H1 (cell line): Measurements from ENCODE around the gene CACNA2D3. TPM values are rescaled to one million over a fixed set of nuclear protein-coding genes. Genes with fewer than 3 reads are reported as not detected.

Experiments used
- BRCA1 ChIP-seq: IDR thresholded peaks from 2 replicates; pipeline ENCODE4 v1.6.1; 2012; ENCODE audit warnings: low read depth, low read length, improper control_type of control experiment
- CHD7 ChIP-seq: fragments of 300-600 bp; sonication (generic); IDR thresholded peaks from 2 replicates; pipeline ENCODE4 v1.7.1; 2012; ENCODE audit warnings: low read length, moderate library complexity, mild to moderate bottlenecking, inconsistent platforms; ENCODE audit not compliant: insufficient replicate concordance
- EZH2 ChIP-seq: fragments of 200-600 bp; sonication (generic); IDR thresholded peaks from 2 replicates; pipeline ENCODE4 v1.7.1; 2012; ENCODE audit warnings: low read depth, mild to moderate bottlenecking, moderate library complexity, low read length, inconsistent platforms; ENCODE audit not compliant: severe bottlenecking
- HDAC6 ChIP-seq: IDR thresholded peaks from one replicate; pipeline ENCODE4 v1.7.1; 2012; ENCODE audit warnings: low read depth, mild to moderate bottlenecking, inconsistent platforms, low read length, moderate library complexity
- NRF1 ChIP-seq: IDR thresholded peaks from 2 replicates; pipeline ENCODE4 v1.6.1; 2011; ENCODE audit warnings: mild to moderate bottlenecking, low read depth, low read length, improper control_type of control experiment
- TAF7 ChIP-seq: optimal IDR thresholded peaks from 2 replicates; pipeline ENCODE3; 2011; ENCODE audit warnings: low read depth, mild to moderate bottlenecking, inconsistent platforms, low read length, moderate library complexity, borderline replicate concordance
- polyA plus RNA-seq, 7 experiments: library from polyadenylated mRNA; depleted of rRNA in 3 of 7; stranded (reverse) in 5 of 7; unstranded in 2 of 7; fragments of >200 nt in 5 of 7; fragments of 200-250 nt in 2 of 7; gene quantifications; 1 replicate in 5 of 7; 2 replicates in 1 of 7; 4 replicates in 1 of 7; pipeline versions ENCODE4 v1.2.1 to v1.2.3, GENCODE V29; 2011 to 2013; ENCODE audit warnings: missing spikeins in 2 of 7, mixed read lengths in 2 of 7
- total RNA-seq: library from RNA; stranded (reverse); fragmentation: NEBNext Ultra II Directional; extraction: Animal tissue kit (Norgen Biotek cat#: 25700); gene quantifications from 2 replicates; pipeline ENCODE4 v1.2.1, GENCODE V29; 2021

Gene CACNA2D3
- total and polyA plus RNA-seq, 2 of the 8 experiments (the other 6 are each of a cell fraction or from before 2014, with no cell fraction given): 1.5 to 1.8 TPM

DNA sequence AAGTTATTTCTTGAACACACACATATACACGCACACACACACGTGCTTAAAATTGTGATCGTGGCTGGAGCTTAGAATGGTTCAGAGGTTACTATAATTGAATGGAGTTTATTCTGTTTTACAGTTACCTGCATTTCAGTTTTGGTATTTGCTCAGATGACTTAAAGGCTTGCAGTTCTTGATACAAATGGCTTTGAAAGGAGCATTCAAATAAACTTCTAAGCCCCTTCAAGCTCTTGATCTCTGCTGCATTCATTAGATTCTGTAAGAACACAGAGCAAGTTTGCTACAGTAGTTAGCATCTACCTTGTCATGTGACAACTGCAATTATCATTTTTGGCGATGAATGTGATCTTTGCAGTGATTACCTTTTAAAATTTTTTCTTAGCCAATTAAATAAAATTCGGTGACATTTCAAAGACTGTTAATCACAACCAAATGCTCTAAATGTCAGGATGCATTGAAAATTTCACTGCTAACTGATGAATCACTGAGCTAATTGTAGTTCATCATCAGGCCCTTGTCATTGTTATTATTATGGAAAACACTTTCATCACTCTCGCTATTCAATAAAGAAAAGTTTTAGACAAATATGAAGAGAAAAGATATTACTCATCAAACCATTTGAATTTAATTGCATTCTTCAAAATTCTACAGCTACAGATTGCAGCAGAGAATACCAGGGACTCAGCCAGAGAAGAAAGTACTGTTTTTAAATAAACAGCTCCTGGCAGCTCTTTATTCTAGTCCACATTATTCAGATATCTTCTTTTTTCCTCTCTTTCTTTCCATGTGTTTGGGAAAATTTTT is 509.4 kb downstream of the CACNA2D3 start (continued):
- TF ChIP-seq HDAC6: no peak
- peak; percentile 40 for TF ChIP-seq TAF7
- no peak for TF ChIP-seq BRCA1
- no peak for TF ChIP-seq CHD7
- TF ChIP-seq NRF1: no peak
- TF ChIP-seq EZH2: no peak
